T-cell (primary cell): Measurements from ENCODE around the gene ESRRB. TPM values are rescaled to one million over a fixed set of nuclear protein-coding genes. Genes with fewer than 3 reads are reported as not detected.

Source experiments
- ATAC-seq, 4 experiments: fragments of 200-7000 bp in 3 of 4; fragments of 150-1000 bp in 1 of 4; cut with Tn5 transposase; replicated peaks in 1 of 4; 1 replicate in 3 of 4; 2 replicates in 1 of 4; pipeline ENCODE4 v1.10.0; 2021; ENCODE audit warnings: moderate library complexity in 3 of 4, mild to moderate bottlenecking in 2 of 4, moderate number of reproducible peaks in 1 of 4
- CTCF ChIA-PET, 2 donors: fragments of 300-600 bp; sonication (Branson Sonifier 250); formaldehyde crosslinking; loops; one replicate each; lab custom pipeline; 2022; ENCODE audit warnings: antibody characterized with exemption in 2 of 2; lab: Charles Lee
- POLR2A ChIA-PET, 2 donors: fragments of 300-600 bp; sonication (Branson Sonifier 250); formaldehyde crosslinking; loops; one replicate each; lab custom pipeline; 2022; ENCODE audit warnings: antibody characterized with exemption in 2 of 2; lab: Charles Lee
- DNase-seq, 35 experiments: peaks; one replicate each; pipeline versions ENCODE4 v3.0.0 to v3.0.0-alpha.2; 2013 to 2023
- H3K27ac ChIP-seq: one replicate; pipeline ENCODE4 v1.5.1; 2013; ENCODE audit warnings: low read length
- H3K27me3 ChIP-seq, 2 experiments: replicated peaks in 1 of 2; 1 replicate in 1 of 2; 2 replicates in 1 of 2; pipeline versions ENCODE4 v1.6.1 to v1.7.0; 2013; ENCODE audit warnings: low read length in 1 of 2, mixed read lengths in 1 of 2; ENCODE audit not compliant: control insufficient read depth in 2 of 2, insufficient read depth in 2 of 2; ENCODE audit errors: extremely low read depth in 1 of 2
- H3K36me3 ChIP-seq, 2 donors: 1 replicate in 1 of 2; 2 replicates in 1 of 2; pipeline versions ENCODE4 v1.6.1 to v1.7.0; 2013; ENCODE audit warnings: low read length in 1 of 2; ENCODE audit not compliant: control insufficient read depth in 2 of 2, insufficient read depth in 1 of 2; ENCODE audit errors: extremely low read depth in 1 of 2
- H3K4me1 ChIP-seq, 2 experiments: 1 replicate in 1 of 2; 2 replicates in 1 of 2; pipeline versions ENCODE4 v1.6.1 to v1.7.0; 2013; ENCODE audit warnings: low read length in 2 of 2, mixed read lengths in 1 of 2; ENCODE audit not compliant: insufficient read depth in 2 of 2, control insufficient read depth in 1 of 2; ENCODE audit errors: extremely low read depth in 1 of 2
- H3K4me3 ChIP-seq, 2 donors: 1 replicate in 1 of 2; 2 replicates in 1 of 2; pipeline versions ENCODE4 v1.5.1 to v1.7.0; 2013; ENCODE audit warnings: mild to moderate bottlenecking in 2 of 2, low read length in 1 of 2, moderate library complexity in 1 of 2; ENCODE audit not compliant: control insufficient read depth in 1 of 2; ENCODE audit errors: extremely low read depth in 1 of 2
- H3K9me3 ChIP-seq: 2 replicates; pipeline ENCODE4 v1.7.0; 2013
- H3K27ac Mint-ChIP-seq, 2 donors: one replicate each; pipeline ENCODE4 v1.8.0; 2020 to 2021; ENCODE audit warnings: mild to moderate bottlenecking in 2 of 2, mixed read lengths in 2 of 2
- H3K27me3 Mint-ChIP-seq, 2 donors: one replicate each; pipeline ENCODE4 v1.8.0; 2021 to 2022; ENCODE audit warnings: mixed read lengths in 2 of 2
- H3K36me3 Mint-ChIP-seq: one replicate; pipeline ENCODE4 v1.8.0; 2021; ENCODE audit warnings: mixed read lengths
- H3K4me1 Mint-ChIP-seq, 3 donors: one replicate each; pipeline ENCODE4 v1.8.0; 2020 to 2022; ENCODE audit warnings: mixed read lengths in 3 of 3, mild to moderate bottlenecking in 1 of 3
- H3K4me3 Mint-ChIP-seq, 3 donors: one replicate each; pipeline ENCODE4 v1.8.0; 2020 to 2022; ENCODE audit warnings: mild to moderate bottlenecking in 3 of 3, mixed read lengths in 3 of 3, moderate library complexity in 3 of 3
- H3K9me3 Mint-ChIP-seq, 3 donors: one replicate each; pipeline ENCODE4 v1.8.0; 2020 to 2022; ENCODE audit warnings: mixed read lengths in 3 of 3
- WGBS: methylation state at CpG from one replicate; pipeline ENCODE4 v1.1.5; 2013; ENCODE audit warnings: missing lambda C conversion rate; ENCODE audit not compliant: insufficient coverage; 5-methylcytosine and 5-hydroxymethylcytosine counted together
- total RNA-seq, 35 experiments: library from RNA in 6 of 35; stranded (reverse) in 6 of 35; fragments of 120-200 nt in 1 of 35; gene quantifications; one replicate each; pipeline versions ENCODE4 v1.2.1 to v1.2.4 and lab custom pipeline; 2013 to 2026

Gene ESRRB
- total RNA-seq, 5 donors from 2014 or later (not counting 1 experiment from before 2014, with no cell fraction given), result 0.19 to 0.82 (median 0.29) TPM; not detected in 1

- Histone ChIP-seq H3K9me3 (no peaks in the 10 kb centered on the region), H3K27ac (no peak overlapping the region), H3K36me3 (no peaks in the 10 kb centered on the region), H3K4me1 (no peaks in the 10 kb centered on the region), H3K4me3 (no peak overlapping the region), H3K27me3 (peaks cover 0 to 10% of the 10 kb centered on the region in 2 experiments)
- ChIA-PET CTCF (no interaction called here), POLR2A (no interaction called here)
- Mint-ChIP-seq H3K36me3 (no peaks in the 10 kb centered on the region), H3K9me3 (no peaks in the 10 kb centered on the region), H3K4me3 (no peak overlapping the region), H3K27me3 (peaks cover 2 to 15% of the 10 kb centered on the region in 2 donors), H3K27ac (no peak overlapping the region), H3K4me1 (no peaks in the 10 kb centered on the region)
- DNase-seq (no peak), ATAC-seq (no peak)
- 100% methylated on average over 1 of the region's 5 CpGs for WGBS
Observed at GRCh38 chr14:76457841-76458240, 81.9 kb downstream of the ESRRB start.

GRCh38 chr14:76461886-76462285 lies 85.9 kb downstream of the ESRRB start:
- no peaks in the 10 kb centered on the region for H3K27me3 Mint-ChIP-seq
- ATAC-seq (no peak), DNase-seq (no peak)
- Histone ChIP-seq H3K27me3 (peaks cover 0 to 7% of the 10 kb centered on the region in 2 experiments), H3K27ac (no peak overlapping the region), H3K9me3 (no peaks in the 10 kb centered on the region), H3K4me3 (no peak overlapping the region), H3K36me3 (no peaks in the 10 kb centered on the region), H3K4me1 (no peaks in the 10 kb centered on the region)
- ChIA-PET POLR2A (no interaction called here), CTCF (no interaction called here)
- 94% methylated on average over 2 of the region's 4 CpGs for WGBS
- no peak overlapping the region for H3K27ac Mint-ChIP-seq
- no peaks in the 10 kb centered on the region for H3K36me3 Mint-ChIP-seq
- H3K4me3 Mint-ChIP-seq, result no peak overlapping the region
- no peaks in the 10 kb centered on the region for H3K9me3 Mint-ChIP-seq
- H3K4me1 Mint-ChIP-seq, result no peaks in the 10 kb centered on the region

- no peaks in the 10 kb centered on the region for H3K36me3 ChIP-seq
- no peak overlapping the region for H3K27ac ChIP-seq
- no peaks in the 10 kb centered on the region for H3K4me1 ChIP-seq
- Mint-ChIP-seq H3K27ac (no peak overlapping the region), H3K4me1 (no peaks in the 10 kb centered on the region), H3K4me3 (no peak overlapping the region), H3K36me3 (no peaks in the 10 kb centered on the region), H3K9me3 (no peaks in the 10 kb centered on the region), H3K27me3 (no peaks in the 10 kb centered on the region)
- ChIA-PET CTCF (no interaction called here), POLR2A (no interaction called here)
- H3K4me3 ChIP-seq, result no peak overlapping the region
- peaks cover 0 to 6% of the 10 kb centered on the region in 2 experiments for H3K27me3 ChIP-seq
- ATAC-seq (no peak), DNase-seq (no peak)
- H3K9me3 ChIP-seq, result no peaks in the 10 kb centered on the region
- WGBS, result 81% methylated on average over 6 of the region's 11 CpGs
Observed at GRCh38 chr14:76462330-76462729, 86.4 kb downstream of the ESRRB start.

GRCh38 chr14:76463105-76463504 lies 87.2 kb downstream of the ESRRB start:
- ATAC-seq, result no peak
- Mint-ChIP-seq H3K4me3 (no peak overlapping the region), H3K36me3 (no peaks in the 10 kb centered on the region), H3K4me1 (no peaks in the 10 kb centered on the region), H3K27me3 (no peaks in the 10 kb centered on the region), H3K9me3 (no peaks in the 10 kb centered on the region), H3K27ac (no peak overlapping the region)
- POLR2A ChIA-PET, result no interaction called here
- no peak for DNase-seq
- Histone ChIP-seq H3K36me3 (no peaks in the 10 kb centered on the region), H3K9me3 (no peaks in the 10 kb centered on the region), H3K4me1 (no peaks in the 10 kb centered on the region), H3K4me3 (no peak overlapping the region), H3K27ac (no peak overlapping the region), H3K27me3 (peaks cover 0 to 6% of the 10 kb centered on the region in 2 experiments)
- 100% methylated on average over 1 of the region's 4 CpGs for WGBS
- CTCF ChIA-PET, result no interaction called here

GRCh38 chr14:76464856-76465255 lies 88.9 kb downstream of the ESRRB start:
- H3K4me1 Mint-ChIP-seq, result no peaks in the 10 kb centered on the region
- Histone ChIP-seq H3K4me3 (no peak overlapping the region), H3K9me3 (no peaks in the 10 kb centered on the region), H3K4me1 (no peaks in the 10 kb centered on the region), H3K27ac (no peak overlapping the region), H3K27me3 (peaks cover 0 to 3% of the 10 kb centered on the region in 2 experiments), H3K36me3 (no peaks in the 10 kb centered on the region)
- WGBS, result 93% methylated on average over 3 of the region's 4 CpGs
- H3K27ac Mint-ChIP-seq, result no peak overlapping the region
- ChIA-PET CTCF (no interaction called here), POLR2A (no interaction called here)
- DNase-seq (no peak), ATAC-seq (no peak)
- no peak overlapping the region for H3K4me3 Mint-ChIP-seq
- H3K36me3 Mint-ChIP-seq, result no peaks in the 10 kb centered on the region
- no peaks in the 10 kb centered on the region for H3K9me3 Mint-ChIP-seq
- no peaks in the 10 kb centered on the region for H3K27me3 Mint-ChIP-seq

GRCh38 chr14:76465664-76466063 lies 89.7 kb downstream of the ESRRB start:
- peaks cover 0 to 3% of the 10 kb centered on the region in 2 donors for H3K27me3 Mint-ChIP-seq

GRCh38 chr14:76467711-76468155 lies 91.8 kb downstream of the ESRRB start:
- H3K4me1 Mint-ChIP-seq, result no peaks in the 10 kb centered on the region
- H3K36me3 Mint-ChIP-seq, result no peaks in the 10 kb centered on the region
- ATAC-seq, result no peak
- no peak for DNase-seq
- H3K27me3 ChIP-seq, result peaks cover 0 to 9% of the 10 kb centered on the region in 2 experiments
- H3K9me3 ChIP-seq, result no peaks in the 10 kb centered on the region
- no CpG with 5 or more reads among the region's 8 CpGs for WGBS
- H3K9me3 Mint-ChIP-seq, result no peaks in the 10 kb centered on the region
- H3K36me3 ChIP-seq, result no peaks in the 10 kb centered on the region
- H3K4me3 Mint-ChIP-seq, result no peak overlapping the region
- POLR2A ChIA-PET, result interaction anchor here in 1 of 2 donors (0.7 kb wide), 1 partner anchor 17 kb away, joined by 8 read pairs; no protein-coding TSS in a partner anchor
- peaks cover 6 to 13% of the 10 kb centered on the region in 2 donors for H3K27me3 Mint-ChIP-seq
- no peak overlapping the region for H3K4me3 ChIP-seq
- CTCF ChIA-PET, result no interaction called here
- H3K4me1 ChIP-seq, result no peaks in the 10 kb centered on the region
- H3K27ac ChIP-seq, result no peak overlapping the region
- H3K27ac Mint-ChIP-seq, result no peak overlapping the region

More at GRCh38 chr14:76465664-76466063, 89.7 kb downstream of the ESRRB start:
- ChIA-PET POLR2A (no interaction called here), CTCF (no interaction called here)
- Histone ChIP-seq H3K36me3 (no peaks in the 10 kb centered on the region), H3K4me3 (no peak overlapping the region), H3K27me3 (peaks cover 0 to 4% of the 10 kb centered on the region in 2 experiments), H3K9me3 (no peaks in the 10 kb centered on the region), H3K27ac (no peak overlapping the region), H3K4me1 (no peaks in the 10 kb centered on the region)
- Mint-ChIP-seq H3K4me1 (no peaks in the 10 kb centered on the region), H3K9me3 (no peaks in the 10 kb centered on the region), H3K27ac (no peak overlapping the region), H3K36me3 (no peaks in the 10 kb centered on the region), H3K4me3 (no peak overlapping the region)
- ATAC-seq, result no peak
- WGBS, result 78% methylated on average over 7 of the region's 9 CpGs
- DNase-seq, result no peak
